ENCODE data around the gene BCL7B.
"Not testable (repeated sequence)": the region's sequence is repeated elsewhere in the genome, so short reads cannot be mapped to it uniquely, and the experiment has no call there.

The BCL7B gene

DNA sequence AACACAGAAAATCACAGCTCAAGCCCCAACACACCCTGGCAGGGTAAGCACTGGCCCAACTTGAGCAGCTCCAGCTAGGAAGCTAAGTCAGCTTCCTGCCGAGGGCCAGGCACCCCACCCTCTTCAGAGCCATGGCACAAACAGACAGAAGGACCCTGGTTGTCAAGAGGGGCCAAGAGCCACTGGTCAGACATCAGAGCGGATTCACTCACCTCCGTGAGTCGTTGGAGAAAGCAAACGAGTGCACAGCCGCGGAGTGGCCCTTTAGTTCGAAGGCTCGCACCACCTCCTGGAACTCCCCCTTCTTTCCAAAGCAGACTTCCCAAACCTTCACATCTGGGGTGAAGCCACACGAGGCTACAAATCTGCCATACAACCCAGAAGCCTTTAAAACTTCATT is 13.5 kb upstream of the BCL7B start:
- DNase-seq = no peak

DNA sequence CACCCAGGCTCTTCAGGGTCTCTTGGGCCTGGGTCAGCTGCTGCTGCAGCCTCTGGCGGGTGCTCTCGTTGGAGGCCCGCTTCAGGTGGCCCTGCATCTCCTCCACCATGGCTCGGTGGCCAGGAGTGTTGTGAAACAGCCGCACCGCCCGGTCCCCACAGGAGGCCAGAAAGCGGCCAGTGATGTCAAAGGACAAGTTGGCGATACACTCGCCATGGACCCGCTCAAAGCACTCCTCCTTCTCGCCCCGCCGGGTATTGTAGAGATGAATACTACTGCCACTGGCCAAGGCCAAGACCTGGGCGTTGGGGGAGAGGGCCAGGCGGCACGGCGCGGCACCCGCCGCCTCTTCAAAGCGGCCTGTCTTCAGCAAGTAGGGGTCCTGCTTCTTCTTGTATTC is 13.0 kb upstream of the BCL7B start:
- no peak for DNase-seq

DNA sequence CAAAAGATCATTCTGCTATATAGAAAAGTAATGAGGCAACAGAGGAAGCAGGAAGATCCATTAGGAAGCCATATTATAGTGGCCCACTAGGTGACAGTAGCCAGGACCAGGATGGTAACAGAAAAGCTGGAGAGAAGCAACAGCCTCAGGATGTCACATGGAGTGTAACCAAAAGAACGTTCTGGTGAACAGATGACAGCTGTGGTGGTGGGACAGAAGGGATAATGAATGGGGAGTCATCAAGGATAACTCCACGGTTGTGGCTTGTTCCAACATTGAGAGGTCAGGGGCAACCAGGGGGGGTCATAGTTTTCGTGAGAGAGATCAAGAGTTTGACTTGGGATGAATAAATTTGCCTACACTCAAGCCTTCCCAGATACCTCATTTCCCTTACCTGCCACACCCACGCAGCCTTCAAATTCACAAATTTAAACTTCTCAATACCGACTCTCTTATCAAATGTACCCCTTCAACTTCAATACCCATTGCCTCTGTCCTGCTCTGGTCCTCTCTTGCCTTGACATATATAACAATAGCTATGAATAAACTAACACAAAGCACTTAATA is 11.6 kb upstream of the BCL7B start:
- DNase-seq = no peak

DNA sequence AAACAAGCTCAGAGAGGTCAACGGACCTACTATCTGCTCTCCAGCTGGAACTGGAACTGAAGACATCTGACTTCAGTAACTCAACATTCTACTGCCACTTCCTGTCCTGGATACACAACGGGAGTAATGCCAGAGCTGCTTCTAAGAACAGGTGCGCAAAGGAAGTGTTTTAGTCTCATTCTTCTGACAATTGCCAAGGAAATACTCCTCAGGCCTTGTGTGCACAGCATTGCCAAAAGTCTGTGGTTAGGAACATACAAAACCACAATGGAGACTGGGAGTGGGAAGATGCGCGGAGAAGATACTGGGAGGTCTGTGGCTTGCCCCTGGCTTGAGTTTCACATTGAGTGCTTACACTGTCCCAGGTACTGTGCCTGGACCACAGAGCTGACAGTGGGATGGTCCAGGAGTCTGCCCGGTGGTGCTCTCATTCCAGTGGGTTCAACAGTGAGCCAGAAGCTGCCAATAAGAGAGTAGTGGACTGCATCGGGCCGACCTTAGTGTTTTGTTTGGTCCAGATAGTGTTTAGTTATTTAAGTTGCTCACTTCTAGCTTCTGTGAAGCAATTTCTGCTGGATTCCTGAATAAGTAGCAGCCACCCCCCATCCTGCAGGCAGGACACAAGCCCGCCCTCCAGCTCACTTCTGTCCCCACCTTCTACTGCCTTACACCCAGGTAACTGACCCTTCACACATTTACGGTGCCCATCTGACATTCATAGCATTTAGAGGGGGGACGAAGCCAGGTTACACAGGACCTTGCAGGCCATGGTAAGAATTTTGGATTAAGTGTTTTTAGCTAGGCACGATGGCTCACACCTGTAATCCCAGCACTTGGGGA is 10.6 kb upstream of the BCL7B start:
- DNase-seq = no peak

DNA sequence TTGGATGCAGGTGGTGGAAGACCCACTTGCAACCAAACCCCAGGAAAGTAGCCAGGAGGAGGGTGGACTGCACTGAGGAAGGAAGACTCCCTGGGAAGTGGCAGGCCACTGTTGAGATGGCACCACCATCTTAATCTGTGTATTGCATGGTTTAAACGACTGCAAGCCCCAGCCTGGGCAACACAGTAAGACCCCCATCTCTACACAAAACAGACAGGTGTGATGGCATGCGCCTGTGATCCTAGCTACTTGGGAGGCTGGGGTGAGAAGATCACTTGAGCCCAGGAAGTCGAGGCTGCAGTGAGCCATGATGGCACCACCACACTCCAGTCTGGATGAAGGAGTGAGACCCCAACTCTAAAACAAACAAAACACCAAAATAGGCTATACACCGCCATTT is 9.7 kb upstream of the BCL7B start:
- DNase-seq = no peak

DNA sequence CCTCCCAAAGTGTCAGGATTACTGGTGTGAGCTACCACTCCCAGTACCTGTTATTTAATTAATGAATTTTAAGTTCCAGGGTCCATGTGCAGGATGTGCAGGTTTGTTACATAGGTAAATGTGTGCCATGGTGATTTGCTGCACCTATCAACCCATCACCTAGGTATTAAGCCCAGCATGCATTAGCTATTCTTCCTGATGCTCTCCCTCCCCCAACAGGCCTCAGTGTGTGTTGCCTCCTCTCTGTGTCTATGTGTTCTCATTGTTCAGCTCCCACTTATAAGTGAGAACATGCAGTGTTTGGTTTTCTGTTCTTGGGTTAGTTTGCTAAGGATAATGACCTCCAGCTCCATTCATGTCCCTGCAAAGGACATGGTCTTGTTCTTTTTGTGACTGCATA is 8.9 kb upstream of the BCL7B start:
- not testable (repeated sequence) for DNase-seq

DNA sequence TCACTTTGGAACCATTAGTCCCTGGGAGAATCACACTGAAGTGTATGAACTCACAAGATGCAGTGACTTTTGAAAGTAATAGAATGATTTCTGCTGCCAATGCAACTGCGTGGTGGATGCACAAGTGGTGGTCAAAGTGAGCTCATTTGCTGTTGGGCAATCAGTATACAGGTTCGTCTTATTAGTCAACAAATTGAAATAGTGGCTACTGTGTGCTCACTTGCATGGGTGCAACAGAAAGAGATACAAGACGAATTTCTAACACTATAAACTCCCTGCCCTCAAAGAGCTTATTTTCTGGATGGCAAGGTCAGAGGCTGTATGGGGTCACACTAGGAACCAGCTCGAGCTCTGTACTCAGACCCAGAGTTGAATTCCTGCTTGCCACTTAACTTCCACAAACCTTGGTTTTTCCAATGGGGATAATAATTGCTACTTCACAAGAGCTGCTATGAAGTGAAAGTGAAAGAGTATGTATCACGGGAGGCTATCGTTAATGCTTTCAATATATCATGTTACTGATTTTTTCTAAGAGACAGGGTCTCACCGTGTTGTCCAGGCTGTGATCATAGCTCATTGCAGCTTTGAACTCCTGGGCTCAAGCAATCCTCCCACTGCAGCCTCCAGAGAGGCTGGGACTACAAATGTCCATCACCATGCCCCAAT is 8.3 kb upstream of the BCL7B start:
- no peak for DNase-seq

DNA sequence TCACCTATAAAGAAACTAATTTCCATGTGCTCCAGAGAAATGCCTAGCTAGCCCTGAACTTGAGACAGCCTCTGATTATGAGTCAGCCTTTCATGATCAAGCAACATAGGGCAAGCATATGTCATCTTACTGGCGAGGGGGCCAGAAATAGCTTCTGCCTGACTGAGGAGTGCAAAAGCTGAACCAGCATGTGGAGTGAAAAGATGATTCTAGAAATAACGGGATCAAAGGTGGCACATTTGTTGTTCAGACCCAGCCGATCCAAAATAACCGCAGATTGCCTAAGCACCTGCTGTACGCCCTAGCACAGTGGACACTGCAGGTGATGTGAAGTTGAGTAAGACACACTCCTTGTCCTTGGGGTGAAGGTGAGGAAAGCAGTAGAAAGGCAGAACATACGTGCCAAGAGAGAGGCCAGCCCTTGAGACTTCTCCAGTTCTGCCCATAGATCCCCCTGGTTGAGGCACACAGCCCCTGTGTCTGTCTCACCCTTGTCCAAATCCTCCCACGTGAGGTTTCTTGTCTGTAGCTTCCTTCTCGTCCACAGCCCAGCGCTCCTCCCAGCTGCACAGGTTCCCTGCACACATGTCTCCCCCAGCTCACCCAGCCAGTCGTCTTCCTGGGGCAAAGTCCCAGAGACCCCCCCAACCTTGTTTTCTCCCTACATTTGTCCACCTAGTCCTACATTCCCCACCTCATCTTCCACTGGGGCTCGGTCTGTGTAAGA is 2.8 kb upstream of the BCL7B start:
- DNase-seq = no peak

DNA sequence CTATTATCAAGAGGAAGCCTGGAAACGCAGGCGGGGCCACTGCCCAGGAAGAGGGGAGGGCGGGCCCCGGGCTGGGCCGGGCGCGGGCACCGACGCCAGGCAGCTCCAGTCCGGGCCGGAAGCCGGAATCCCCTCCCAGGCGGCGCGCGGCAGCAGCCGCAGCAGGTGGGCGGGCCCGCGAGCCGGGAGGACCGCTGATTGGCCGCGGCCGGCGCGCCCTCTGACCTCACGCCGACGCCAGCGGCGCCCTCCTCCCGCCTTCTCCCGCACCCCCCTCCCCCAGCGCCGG is 438 bp downstream of the BCL7B start:
- DNase-seq = peak; percentile 95

DNA sequence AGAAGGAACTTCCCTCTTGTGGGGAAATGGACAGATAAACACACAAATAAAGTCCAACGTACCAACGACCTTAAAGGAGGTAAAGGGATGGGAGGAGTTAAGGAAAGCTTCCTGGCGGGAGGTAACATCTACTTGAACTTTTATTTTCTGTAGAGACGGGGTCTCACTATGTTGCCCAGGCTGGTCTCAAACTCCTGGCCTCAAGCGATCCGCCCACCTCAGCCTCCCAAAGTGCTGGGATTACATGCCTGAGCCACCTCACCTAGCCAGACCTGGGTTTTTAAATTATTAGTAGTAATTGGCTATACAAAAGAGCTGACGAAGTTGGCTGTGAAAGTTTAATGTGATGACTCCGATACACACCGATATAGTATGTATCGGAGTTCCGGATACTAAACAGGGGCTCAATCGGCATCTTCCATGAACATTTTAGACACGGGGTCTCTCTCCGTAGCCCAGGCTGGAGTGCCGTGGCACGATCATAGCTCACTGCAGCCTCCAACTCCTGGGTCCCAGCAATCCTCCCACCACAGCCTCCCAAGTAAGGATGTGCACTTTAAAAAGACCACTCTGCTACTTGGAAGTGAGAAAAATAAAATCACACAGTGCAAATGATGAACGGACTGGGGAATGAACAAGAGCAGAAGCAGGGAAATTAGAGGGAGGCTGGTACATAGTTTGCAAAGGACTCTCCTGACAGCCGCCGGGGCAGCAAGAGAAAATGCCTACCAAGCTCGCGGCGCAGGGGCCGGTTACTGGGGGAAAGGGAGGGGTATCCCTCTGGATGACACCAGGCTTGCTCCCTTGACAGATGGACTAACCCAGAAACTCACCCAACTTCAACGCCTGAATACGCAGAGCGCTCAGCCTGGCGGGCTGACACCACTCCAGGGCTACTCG is 1.0 kb downstream of the BCL7B start:
- no peak for DNase-seq

DNA sequence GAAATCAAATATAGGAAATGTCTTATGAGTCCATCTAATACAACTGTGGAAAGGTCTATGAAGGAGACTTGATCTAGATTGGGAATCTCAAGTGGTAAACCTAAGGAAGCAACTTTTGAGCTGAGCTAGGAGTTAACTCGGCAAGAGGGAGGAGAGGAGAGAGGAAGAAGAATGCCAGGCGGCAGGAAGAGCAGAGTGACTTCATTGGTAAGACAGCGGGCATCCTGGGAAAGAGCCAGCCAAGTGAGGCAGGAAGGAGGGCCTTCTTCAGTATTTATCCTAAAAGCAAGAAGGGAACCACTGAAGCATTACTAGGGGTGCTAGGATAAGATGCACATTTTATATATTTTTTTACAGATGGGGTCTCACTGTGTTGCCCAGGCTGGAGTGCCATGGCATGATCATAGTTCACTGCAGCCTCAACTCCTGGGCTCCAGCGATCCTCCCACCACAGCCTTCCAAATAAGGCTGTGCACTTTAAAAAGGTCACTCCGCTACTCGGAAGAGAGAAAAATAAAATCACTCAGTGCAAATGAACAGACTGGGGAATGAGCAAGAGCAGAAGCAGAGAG is 2.0 kb downstream of the BCL7B start:
- no peak for DNase-seq

DNA sequence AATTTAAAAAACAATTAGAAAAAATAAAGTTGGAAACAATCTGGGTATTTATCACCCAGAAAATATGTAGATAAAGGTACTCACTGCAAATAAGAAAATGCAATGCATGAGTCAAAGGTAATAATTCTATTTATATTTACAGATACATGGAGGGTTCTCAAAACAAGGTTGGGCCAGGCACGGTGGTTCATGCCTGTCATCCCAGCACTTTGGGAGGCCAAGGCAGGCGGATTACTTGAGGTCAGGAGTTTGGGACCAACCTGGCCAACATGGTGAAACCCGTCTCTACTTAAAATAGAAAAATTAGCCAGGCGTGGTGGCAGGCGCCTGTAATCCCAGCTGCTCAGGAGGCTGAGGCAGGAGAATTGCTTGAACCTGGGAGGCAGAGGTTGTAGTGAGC is 7.4 kb downstream of the BCL7B start:
- not testable (repeated sequence) for DNase-seq

DNA sequence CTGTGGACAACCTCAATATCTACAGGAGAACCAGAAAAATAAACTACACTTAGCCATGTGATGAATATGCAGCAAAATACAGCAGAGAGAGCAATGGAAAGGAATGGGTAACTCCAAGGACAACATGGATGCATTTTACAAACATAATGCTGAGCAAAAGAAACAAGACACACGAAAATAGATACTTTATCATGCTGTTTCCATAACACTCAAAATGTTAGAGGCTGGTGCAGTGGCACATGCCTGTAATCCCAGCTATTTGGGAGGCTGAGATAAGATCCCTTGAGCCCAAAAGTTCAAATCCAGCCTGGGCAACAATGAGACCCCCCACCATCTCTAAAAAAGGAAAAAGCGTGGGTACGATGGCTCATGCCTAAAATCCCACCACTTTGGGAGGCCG is 8.3 kb downstream of the BCL7B start:
- DNase-seq = no peak

DNA sequence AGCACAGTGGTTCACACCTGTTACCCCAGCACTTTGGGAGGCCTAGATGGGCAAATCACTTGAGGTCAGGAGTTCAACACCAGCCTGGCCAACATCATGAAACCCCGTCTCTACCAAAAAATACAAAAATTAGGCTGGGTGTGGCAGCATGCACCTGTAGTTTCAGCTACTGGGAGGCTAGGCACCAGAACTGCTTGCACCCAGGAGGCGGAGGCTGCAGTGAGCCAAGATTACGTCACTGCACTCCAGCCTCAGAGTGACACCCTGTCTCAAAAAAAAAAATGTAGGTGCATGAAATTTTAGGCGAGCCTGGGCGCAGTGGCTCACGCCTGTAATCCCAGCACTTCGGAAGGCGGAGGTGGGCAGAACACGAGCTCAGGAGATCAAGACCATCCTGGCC is 9.6 kb downstream of the BCL7B start:
- no peak for DNase-seq

DNA sequence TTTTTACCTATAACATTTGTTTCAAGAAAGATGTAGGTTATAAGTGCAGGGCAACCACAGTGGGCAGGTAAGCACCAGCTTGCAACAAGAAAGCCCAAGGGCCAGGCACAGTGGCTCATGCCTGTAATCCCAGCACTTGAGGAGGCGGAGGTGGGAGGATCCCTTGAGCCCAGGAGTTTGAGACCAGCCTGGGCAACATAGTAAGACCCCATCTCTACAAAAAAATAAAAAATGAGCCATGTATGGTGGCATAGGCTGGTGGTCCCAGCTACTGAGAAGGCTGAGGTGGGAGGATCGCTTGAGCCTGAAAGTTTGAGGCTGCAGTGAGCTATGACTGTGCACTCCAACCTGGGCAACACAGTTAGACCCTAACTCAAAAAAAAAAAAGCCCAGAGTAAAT is 12.8 kb downstream of the BCL7B start:
- DNase-seq = no peak

DNA sequence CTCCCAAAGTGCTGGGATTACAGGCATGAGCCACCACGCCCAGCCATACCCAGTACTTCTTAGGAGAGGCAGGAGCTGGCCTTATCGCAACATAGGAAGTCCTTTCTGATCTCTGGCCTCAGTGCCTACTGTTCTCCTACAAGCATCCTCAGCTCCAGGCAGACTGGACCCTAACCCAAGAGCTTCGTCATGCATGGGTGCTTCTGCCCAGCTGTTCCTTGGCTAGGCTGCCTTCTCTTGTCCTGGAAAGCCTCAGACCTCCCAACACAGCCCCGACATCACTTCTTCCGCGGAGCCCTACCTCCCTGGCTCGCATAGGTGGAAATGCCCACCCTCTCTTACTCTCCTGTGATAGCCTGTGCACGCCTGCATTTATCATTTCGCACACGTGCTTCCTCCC is 15.8 kb downstream of the BCL7B start:
- no peak for DNase-seq

DNA sequence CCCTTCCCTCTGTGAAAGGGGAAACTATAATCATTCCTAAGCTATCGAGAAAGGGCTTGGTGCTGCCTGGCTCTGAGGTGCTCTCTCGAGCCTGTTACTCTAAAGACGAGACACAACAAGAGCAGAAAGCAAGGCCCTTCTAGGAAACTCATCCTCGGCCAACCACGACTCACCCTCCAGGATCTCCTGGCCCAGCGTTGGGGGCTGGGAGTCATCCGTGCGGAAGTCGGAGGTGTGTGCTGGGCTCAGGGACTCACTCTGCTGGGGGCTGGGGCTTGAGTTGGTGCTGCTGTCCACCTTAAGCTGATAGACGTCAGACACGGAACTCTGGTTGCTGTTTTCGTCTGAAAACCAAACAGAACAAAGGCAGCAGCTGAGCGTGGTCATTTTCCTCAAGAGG is 17.8 kb downstream of the BCL7B start:
- no peak for DNase-seq

DNA sequence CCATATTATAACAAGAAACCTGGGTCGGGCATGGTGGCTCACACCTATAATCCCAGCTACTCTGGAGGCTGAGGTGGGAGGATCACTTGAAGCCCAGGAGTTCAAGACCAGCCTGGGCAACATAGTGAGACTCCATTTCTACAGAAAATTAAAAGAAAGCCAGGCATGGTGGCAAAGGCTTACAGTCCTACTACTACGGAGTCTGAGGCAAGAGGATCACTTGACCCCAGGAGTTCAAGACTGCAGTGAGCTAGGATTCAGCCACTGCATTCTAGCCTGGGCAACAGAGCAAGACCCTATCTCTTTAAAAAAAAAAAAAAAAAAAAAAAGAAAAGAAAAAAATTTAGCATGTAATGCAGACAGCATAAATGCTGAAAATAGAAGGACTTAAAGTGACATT is 19.0 kb downstream of the BCL7B start:
- not testable (repeated sequence) for DNase-seq

DNA sequence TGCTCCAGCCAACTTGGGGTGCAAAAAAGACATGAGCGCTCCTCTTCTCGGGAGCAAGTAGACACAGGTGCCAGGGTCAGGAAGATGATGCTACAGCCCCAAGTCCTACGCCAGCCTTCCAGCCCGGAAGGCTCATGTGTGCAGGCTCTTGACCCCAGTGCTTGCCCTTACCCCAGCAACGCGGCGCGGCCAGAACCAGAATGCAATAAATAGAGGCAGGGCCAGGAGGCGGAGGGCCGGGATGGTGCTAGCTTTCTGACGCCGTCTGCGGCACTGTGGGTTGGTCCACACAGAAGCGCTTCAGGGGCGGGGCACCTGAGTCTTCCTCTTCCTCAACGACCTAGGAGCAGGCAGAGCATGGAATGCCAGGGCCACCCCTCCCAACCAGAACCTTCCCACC is 20.4 kb downstream of the BCL7B start:
- no peak for DNase-seq

DNA sequence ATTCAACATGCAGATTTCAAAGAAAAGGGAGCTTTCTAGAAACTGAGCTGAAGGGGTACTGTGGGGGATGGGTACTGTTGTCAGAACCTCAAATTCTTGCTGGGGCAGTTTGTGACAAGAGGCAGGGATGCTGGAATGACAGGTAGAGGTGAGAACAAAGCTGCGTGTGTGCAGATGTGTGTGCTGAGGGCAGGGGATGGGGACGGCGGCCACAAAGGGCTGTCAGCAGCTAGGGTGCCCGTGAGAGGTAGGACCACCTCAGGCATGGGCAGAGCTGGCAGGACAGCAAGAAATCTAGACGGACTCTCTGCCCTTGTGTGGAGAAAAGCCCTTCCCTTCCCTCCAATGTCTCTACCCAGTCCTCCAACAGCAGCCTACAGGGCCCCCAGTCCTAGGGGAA is 21.0 kb downstream of the BCL7B start:
- DNase-seq = no peak

DNA sequence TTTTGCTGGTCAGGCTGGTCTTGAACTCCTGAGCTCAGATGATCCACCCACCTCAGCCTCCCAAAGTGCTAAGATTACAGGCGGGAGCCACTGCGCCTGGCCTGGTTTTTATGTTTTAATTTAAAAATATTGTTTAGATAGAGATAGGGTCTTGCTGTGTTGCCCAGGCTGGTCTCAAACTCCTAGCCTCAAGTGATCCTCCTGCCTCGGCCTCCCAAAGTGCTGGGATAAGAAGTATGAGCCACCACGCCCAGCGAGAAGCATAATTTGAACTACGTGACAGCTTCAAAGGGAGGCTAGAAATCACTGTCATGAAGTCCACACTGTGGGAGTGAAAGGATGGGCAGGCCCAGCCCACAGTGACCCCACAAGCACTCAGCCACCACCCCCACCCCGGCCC is 21.6 kb downstream of the BCL7B start:
- DNase-seq = not testable (repeated sequence)

DNA sequence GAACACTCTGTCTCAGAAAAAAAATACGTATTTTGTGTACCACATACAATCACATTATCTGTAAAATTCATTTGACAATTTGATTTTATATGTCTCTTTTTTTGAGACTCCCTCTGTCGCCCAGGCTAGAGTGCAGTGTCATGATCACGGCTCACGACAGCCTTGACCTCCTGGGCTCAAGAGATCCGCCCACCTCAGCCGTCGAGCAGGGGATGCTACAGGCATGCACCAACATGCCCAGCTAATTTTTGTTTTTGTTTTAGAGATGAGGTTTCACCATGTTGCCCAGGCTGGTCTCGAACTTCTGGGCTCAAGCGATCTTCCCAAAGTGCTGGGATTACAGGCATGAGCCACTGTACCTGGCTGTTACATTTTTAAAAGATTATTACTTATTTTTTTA is 23.7 kb downstream of the BCL7B start:
- DNase-seq = no peak

DNA sequence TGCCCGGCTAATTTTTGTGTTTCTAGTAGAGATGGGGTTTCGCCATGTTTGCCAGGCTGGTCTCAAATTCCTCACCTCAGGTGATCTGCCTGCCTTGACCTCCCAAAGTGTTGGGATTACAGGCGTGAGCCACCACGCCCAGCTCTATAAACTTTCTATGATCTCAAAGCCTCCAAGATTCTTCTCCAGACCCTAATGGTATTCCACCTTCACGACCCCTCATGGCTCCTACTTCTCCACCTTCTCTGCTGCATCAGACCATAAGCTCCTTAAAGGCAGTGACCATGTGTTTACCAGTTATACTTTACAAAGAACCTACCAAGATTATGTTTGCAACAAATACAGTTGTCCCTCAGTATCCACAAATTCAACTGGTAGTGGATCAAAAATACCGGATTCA is 25.3 kb downstream of the BCL7B start:
- DNase-seq = no peak
